PC-9 (cell line): ENCODE results near the gene NELFCD. TPM values are rescaled to one million over a fixed set of nuclear protein-coding genes. Genes with fewer than 3 reads are reported as not detected.

Experiments used
- BruUV-seq: library from RNA; stranded (reverse); fragments of 400-500 nt; replicated peaks from 2 replicates; lab custom pipeline; 2021; lab: Mats Ljungman, UMichigan
- CTCF ChIA-PET: fragments of 300-600 bp; sonication (Branson Sonifier 250); formaldehyde crosslinking; loops from one replicate; lab custom pipeline; 2022; ENCODE audit warnings: antibody characterized with exemption; lab: Charles Lee
- POLR2A ChIA-PET: fragments of 300-600 bp; sonication (Branson Sonifier 250); formaldehyde crosslinking; loops from one replicate; lab custom pipeline; 2022; ENCODE audit warnings: antibody characterized with exemption; ENCODE audit not compliant: unreplicated experiment; lab: Charles Lee
- DNase-seq, 2 experiments: peaks; one replicate each; pipeline versions ENCODE4 v3.0.0 to v3.0.0-alpha.2; 2015 to 2022; ENCODE audit warnings: mixed read lengths in 1 of 2
- H2AFZ ChIP-seq: fragments of 200-600 bp; sonication (generic); 2 replicates; pipeline ENCODE4 v1.8.1; 2017; ENCODE audit warnings: antibody characterized with exemption
- H3F3A ChIP-seq: fragments of 200-600 bp; sonication (generic); 2 replicates; pipeline ENCODE4 v1.8.1; 2017; ENCODE audit warnings: antibody characterized with exemption, mild to moderate bottlenecking, low read depth; ENCODE audit not compliant: insufficient read depth
- H3K27ac ChIP-seq: fragments of 200-600 bp; sonication (generic); 2 replicates; pipeline ENCODE4 v1.6.1; 2016; ENCODE audit warnings: mixed run types
- H3K27me3 ChIP-seq: fragments of 200-600 bp; sonication (generic); 2 replicates; pipeline ENCODE4 v1.6.1; 2016; ENCODE audit warnings: low read depth, mixed run types; ENCODE audit not compliant: insufficient read depth
- H3K36me3 ChIP-seq: fragments of 200-600 bp; sonication (generic); 2 replicates; pipeline ENCODE4 v1.6.1; 2016; ENCODE audit warnings: low read depth, mixed run types
- H3K4me1 ChIP-seq: fragments of 200-600 bp; sonication (generic); replicated peaks from 2 replicates; pipeline ENCODE4 v1.6.1; 2016; ENCODE audit warnings: mixed run types; ENCODE audit not compliant: insufficient read depth
- H3K4me2 ChIP-seq: fragments of 200-600 bp; sonication (generic); 2 replicates; pipeline ENCODE4 v1.6.1; 2017; ENCODE audit warnings: mixed run types
- H3K4me3 ChIP-seq: fragments of 200-600 bp; sonication (generic); 2 replicates; pipeline ENCODE4 v1.6.1; 2016; ENCODE audit warnings: mixed run types
- H3K79me2 ChIP-seq: fragments of 200-600 bp; sonication (generic); 2 replicates; pipeline ENCODE4 v1.6.1; 2017; ENCODE audit warnings: low read depth, mixed run types
- H3K9me2 ChIP-seq: fragments of 200-600 bp; sonication (generic); 2 replicates; pipeline ENCODE4 v1.8.1; 2017; ENCODE audit warnings: mild to moderate bottlenecking; ENCODE audit not compliant: insufficient read depth
- H3K9me3 ChIP-seq: fragments of 200-600 bp; sonication (generic); 2 replicates; pipeline ENCODE4 v1.8.1; 2016; ENCODE audit warnings: low read depth; ENCODE audit not compliant: insufficient read depth
- H4K20me1 ChIP-seq: fragments of 200-600 bp; sonication (generic); 2 replicates; pipeline ENCODE4 v1.8.1; 2017; ENCODE audit not compliant: insufficient read depth
- EZH2 ChIP-seq: fragments of 200-600 bp; sonication (generic); IDR thresholded peaks from 2 replicates; pipeline ENCODE4 v1.8.0; 2017; ENCODE audit warnings: antibody characterized with exemption, low read depth
- intact Hi-C: fragments of 100-400 bp; cut with micrococcal nuclease; formaldehyde crosslinking; loops from one replicate; pipeline ENCODE4 v1.10.0; 2022; ENCODE audit not compliant: unreplicated experiment
- total RNA-seq: library from RNA; stranded (reverse); gene quantifications from 2 replicates; pipeline ENCODE4 v1.2.3, GENCODE V29; 2021
- TF ChIP-seq, protein P1 (sequence below): fragments of 200-600 bp; sonication (generic); conservative IDR thresholded peaks from 2 replicates; pipeline ENCODE4 v1.6.1; 2017; ENCODE audit warnings: mixed run types, antibody characterized with exemption, mild to moderate bottlenecking, moderate library complexity

NELFCD gene
- total RNA-seq, 1 experiment from 2014 or later, result 130 TPM

DNA sequence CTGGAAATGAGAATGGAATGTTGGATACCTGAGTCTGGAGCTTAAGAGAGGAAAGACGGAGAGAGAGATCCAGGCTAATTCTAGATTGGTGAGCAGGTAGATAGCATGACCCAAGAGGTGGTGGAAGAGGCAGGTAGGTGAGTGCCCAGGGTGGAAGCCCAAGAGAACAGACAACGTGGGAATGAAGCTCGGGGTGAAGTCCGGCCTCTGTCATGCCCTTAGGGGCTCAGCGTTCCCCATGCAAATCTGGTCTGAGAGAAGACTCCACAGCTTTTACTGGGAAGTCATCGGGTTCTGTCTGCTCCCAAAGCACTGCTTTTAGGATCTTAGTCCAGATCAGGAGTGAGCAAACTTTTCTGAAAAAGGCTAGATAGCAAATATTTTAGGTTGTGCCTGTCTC, 3.6 kb downstream of the NELFCD start:
- Histone ChIP-seq H2AFZ (no peak overlapping the region), H3F3A (no peaks in the 10 kb centered on the region), H3K4me2 (no peak overlapping the region), H3K27ac (no peak overlapping the region), H3K4me3 (no peak overlapping the region), H4K20me1 (peaks cover 22% of the 10 kb centered on the region), H3K4me1 (peaks cover 13% of the 10 kb centered on the region), H3K27me3 (no peaks in the 10 kb centered on the region), H3K9me2 (no peaks in the 10 kb centered on the region), H3K36me3 (peaks cover 29% of the 10 kb centered on the region), H3K9me3 (no peaks in the 10 kb centered on the region), H3K79me2 (peaks cover 52% of the 10 kb centered on the region)
- ChIA-PET POLR2A (interaction anchor here (0.6 kb wide), 1 partner anchor 454 kb away, joined by 3 read pairs; no protein-coding TSS in a partner anchor), CTCF (no interaction called here)
- TF ChIP-seq EZH2, result no peak
- TF ChIP-seq, protein P1, sequence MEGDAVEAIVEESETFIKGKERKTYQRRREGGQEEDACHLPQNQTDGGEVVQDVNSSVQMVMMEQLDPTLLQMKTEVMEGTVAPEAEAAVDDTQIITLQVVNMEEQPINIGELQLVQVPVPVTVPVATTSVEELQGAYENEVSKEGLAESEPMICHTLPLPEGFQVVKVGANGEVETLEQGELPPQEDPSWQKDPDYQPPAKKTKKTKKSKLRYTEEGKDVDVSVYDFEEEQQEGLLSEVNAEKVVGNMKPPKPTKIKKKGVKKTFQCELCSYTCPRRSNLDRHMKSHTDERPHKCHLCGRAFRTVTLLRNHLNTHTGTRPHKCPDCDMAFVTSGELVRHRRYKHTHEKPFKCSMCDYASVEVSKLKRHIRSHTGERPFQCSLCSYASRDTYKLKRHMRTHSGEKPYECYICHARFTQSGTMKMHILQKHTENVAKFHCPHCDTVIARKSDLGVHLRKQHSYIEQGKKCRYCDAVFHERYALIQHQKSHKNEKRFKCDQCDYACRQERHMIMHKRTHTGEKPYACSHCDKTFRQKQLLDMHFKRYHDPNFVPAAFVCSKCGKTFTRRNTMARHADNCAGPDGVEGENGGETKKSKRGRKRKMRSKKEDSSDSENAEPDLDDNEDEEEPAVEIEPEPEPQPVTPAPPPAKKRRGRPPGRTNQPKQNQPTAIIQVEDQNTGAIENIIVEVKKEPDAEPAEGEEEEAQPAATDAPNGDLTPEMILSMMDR, result no peak
- BruUV-seq, result no TSS peak
- DNase-seq, result no peak
- intact Hi-C loops, result loop anchor here (5.0 kb wide), 1 partner anchor 48 kb away; the partner anchor contains the start of gene ATP5F1E

DNA sequence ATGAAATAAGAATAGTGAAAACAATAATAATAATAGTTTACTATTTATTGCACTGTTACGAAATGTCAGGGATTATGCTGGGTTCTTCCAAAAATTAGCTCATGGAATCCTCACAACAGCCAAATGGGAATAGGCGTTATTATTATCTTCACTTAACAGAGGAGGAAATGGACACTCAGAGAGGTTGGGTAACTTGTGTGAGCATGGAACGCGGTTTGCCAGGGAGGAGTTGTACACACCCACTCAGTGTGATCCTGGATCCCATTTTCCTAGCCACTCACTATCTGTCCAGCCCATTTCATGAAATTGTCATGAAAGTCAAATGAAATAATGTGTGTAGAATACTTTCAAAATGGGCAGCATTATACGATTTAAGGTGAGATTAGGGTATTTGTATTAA, 4.6 kb downstream of the NELFCD start:
- intact Hi-C loops, result no loop called here
- Histone ChIP-seq H3K79me2 (peaks cover 52% of the 10 kb centered on the region), H3K36me3 (peaks cover 36% of the 10 kb centered on the region), H2AFZ (no peak overlapping the region), H3K9me2 (no peaks in the 10 kb centered on the region), H3K27ac (no peak overlapping the region), H3K4me3 (no peak overlapping the region), H3K4me1 (peaks cover 10% of the 10 kb centered on the region), H3K4me2 (no peak overlapping the region), H4K20me1 (peaks cover 24% of the 10 kb centered on the region), H3K9me3 (no peaks in the 10 kb centered on the region), H3K27me3 (no peaks in the 10 kb centered on the region), H3F3A (peaks cover 3% of the 10 kb centered on the region; the same call in 1 of the 2 replicates)
- CTCF ChIA-PET, result no interaction called here
- BruUV-seq, result no TSS peak
- TF ChIP-seq, protein P1, result no peak
- TF ChIP-seq EZH2, result no peak
- no peak for DNase-seq
- POLR2A ChIA-PET, result interaction anchor here (0.6 kb wide), 1 partner anchor 13 kb away, joined by 3 read pairs; no protein-coding TSS in a partner anchor

DNA sequence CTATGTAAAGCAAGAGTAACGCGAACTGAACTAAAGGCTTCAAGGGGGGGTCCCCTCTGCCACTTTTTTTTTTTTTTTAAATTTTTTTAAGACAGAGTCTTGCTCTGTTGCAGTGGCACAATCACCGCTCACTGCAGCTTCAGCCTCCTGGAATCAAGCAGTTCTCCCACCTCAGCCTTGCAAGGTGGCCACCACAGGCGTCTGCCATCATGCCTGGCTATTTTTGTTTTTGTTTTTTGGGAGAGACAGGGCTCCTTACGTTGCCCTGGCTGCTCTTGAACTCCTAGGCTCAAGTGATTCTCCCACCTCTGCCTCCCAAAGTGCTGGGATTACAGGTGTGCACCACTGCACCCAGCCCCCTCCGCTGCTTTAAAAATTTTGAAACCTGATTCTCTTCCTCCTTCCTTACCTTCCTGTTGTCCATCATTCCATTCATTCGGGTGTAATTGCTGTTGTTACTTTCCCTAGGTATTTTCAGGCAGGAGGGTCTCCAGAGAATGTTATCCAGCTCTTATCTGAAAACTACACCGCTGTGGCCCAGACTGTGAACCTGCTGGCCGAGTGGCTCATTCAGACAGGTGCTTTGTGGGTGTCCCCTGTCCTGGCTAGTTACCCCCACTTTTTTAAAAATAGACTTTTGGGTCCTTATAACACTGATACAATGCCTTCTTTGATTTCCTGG, 5.4 kb downstream of the NELFCD start:
- Histone ChIP-seq H3K27me3 (no peaks in the 10 kb centered on the region), H3K4me2 (no peak overlapping the region), H3K79me2 (peaks cover 52% of the 10 kb centered on the region), H3F3A (peaks cover 5% of the 10 kb centered on the region; the same call in 1 of the 2 replicates), H3K4me3 (no peak overlapping the region), H4K20me1 (peaks cover 28% of the 10 kb centered on the region), H3K9me3 (no peaks in the 10 kb centered on the region), H2AFZ (no peak overlapping the region), H3K27ac (no peak overlapping the region), H3K36me3 (peaks cover 43% of the 10 kb centered on the region), H3K4me1 (peaks cover 9% of the 10 kb centered on the region), H3K9me2 (no peaks in the 10 kb centered on the region)
- DNase-seq, result no peak
- no TSS peak for BruUV-seq
- CTCF ChIA-PET, result no interaction called here
- POLR2A ChIA-PET, result no interaction called here
- no peak for TF ChIP-seq EZH2
- TF ChIP-seq, protein P1, result no peak
- intact Hi-C loops, result no loop called here
